ENCODE results near the gene BACE2. TPM values are rescaled to one million over a fixed set of nuclear protein-coding genes. Genes with fewer than 3 reads are reported as not detected.

The BACE2 gene
- total and polyA plus RNA-seq, 2 donors (not counting 3 experiments of a cell fraction or from before 2014, with no cell fraction given) = 113 to 184 TPM

GRCh38 chr21:41195311-41195710, 27.4 kb downstream of the BACE2 start:
- Histone ChIP-seq H3K4me3 (replicated peaks in 1 of 3; ENCODE audit: insufficient read depth in 1 of 3, low read depth in 1 of 3, low read length in 3 of 3) (no peak overlapping the region), H3K36me3 (ENCODE audit: control insufficient read depth in 2 of 2, extremely low read depth in 1 of 2, insufficient read depth in 2 of 2, low read length in 2 of 2) (peaks cover 0 to 3% of the 10 kb centered on the region in 2 experiments), H3K79me2 (ENCODE audit: control insufficient read depth, insufficient read depth, low read length) (no peaks in the 10 kb centered on the region), H2AFZ (ENCODE audit: low read depth, low read length) (no peak overlapping the region), H3K9me3 (replicated peaks; ENCODE audit: control insufficient read depth, insufficient read depth, low read length) (no peaks in the 10 kb centered on the region), H4K20me1 (replicated peaks; ENCODE audit: control insufficient read depth, extremely low read depth, insufficient read depth, low read length) (peaks cover 6% of the 10 kb centered on the region), H3K9ac (replicated peaks; ENCODE audit: extremely low read depth, insufficient read depth, low read length) (no peak overlapping the region), H3K27me3 (ENCODE audit: control insufficient read depth in 2 of 2, insufficient read depth in 2 of 2, low read length in 2 of 2) (no peaks in the 10 kb centered on the region), H3K4me2 (ENCODE audit: insufficient read depth, low read length) (no peak overlapping the region), H3K9me1 (replicated peaks; ENCODE audit: control insufficient read depth, extremely low read depth, insufficient read depth, low read length) (no peaks in the 10 kb centered on the region), H3K4me1 (ENCODE audit: control insufficient read depth, extremely low read depth, insufficient read depth, low read length) (no peaks in the 10 kb centered on the region), H3K27ac (ENCODE audit: insufficient read depth, low read depth, low read length) (no peak overlapping the region)
- no peak for DNase-seq (ENCODE audit: low read depth, low spot score)
- no peak for FAIRE-seq
- ChIA-PET POLR2A (no interaction called here), CTCF (interaction anchor here (1.8 kb wide), 1 partner anchor 24 kb away, joined by 8 read pairs; no protein-coding TSS in a partner anchor)
- TF ChIP-seq POLR2AphosphoS5 (IDR thresholded peaks at IDR 0.05; ENCODE audit: insufficient read depth, low read depth, low read length) (no peak), CTCF (IDR thresholded peaks at IDR 0.05; ENCODE audit: extremely low read depth in 1 of 2, insufficient read depth in 1 of 2, low read depth in 1 of 2, low read length in 2 of 2) (no peak), GATA2 (IDR thresholded peaks at IDR 0.05; ENCODE audit: insufficient read depth, insufficient read length, low read depth, low read length) (no peak), JUN (IDR thresholded peaks at IDR 0.05; ENCODE audit: borderline replicate concordance, insufficient read depth, insufficient read length, low read depth) (no peak), EZH2 (IDR thresholded peaks at IDR 0.05; ENCODE audit: borderline replicate concordance, low read depth, low read length, severe bottlenecking) (no peak), MAX (IDR thresholded peaks at IDR 0.05; ENCODE audit: insufficient read depth, insufficient read length) (no peak), FOS (IDR thresholded peaks at IDR 0.05; ENCODE audit: borderline replicate concordance, insufficient read depth, low read length) (no peak), POLR2A (IDR thresholded peaks at IDR 0.05; ENCODE audit: low read depth, low read length) (no peak), MYC (IDR thresholded peaks at IDR 0.05; ENCODE audit: low read depth, low read length) (no peak)
- no TSS peak for BruUV-seq (replicated peaks)
- dilution Hi-C loops (cut with MboI; ENCODE audit: extremely low pct_ligation_motif_present, low sequenced_read_pairs) = no loop called here
- intact Hi-C loops (cut with micrococcal nuclease) = no loop called here
